ENCODE results near the gene WDR90.

The WDR90 gene

GRCh38 chr16:708019-708418 lies 58.9 kb downstream of the WDR90 start:
- DNase-seq (ENCODE audit: low read depth in 2 of 2), result no peak

- no peak for DNase-seq (ENCODE audit: low read depth in 2 of 2)
Observed at GRCh38 chr16:708959-709358, 59.8 kb downstream of the WDR90 start.

- no peak for DNase-seq (ENCODE audit: low read depth in 2 of 2)
Observed at GRCh38 chr16:709566-710499, 60.7 kb downstream of the WDR90 start.

- DNase-seq (ENCODE audit: low read depth in 2 of 2), result no peak
Observed at GRCh38 chr16:710500-711075, 61.4 kb downstream of the WDR90 start.

GRCh38 chr16:711084-711483 lies 61.9 kb downstream of the WDR90 start:
- no peak for DNase-seq (ENCODE audit: low read depth in 2 of 2)

GRCh38 chr16:711548-712320 lies 62.6 kb downstream of the WDR90 start:
- DNase-seq (ENCODE audit: low read depth in 2 of 2), result peak; percentile 51 to 76

- peak; percentile 44 to 50 for DNase-seq (ENCODE audit: low read depth in 2 of 2)
Observed at GRCh38 chr16:712740-713250, 63.6 kb downstream of the WDR90 start.

- no peak for DNase-seq (ENCODE audit: low read depth in 2 of 2)
Observed at GRCh38 chr16:714079-714478, 64.9 kb downstream of the WDR90 start.

- peak; percentile 73 to 89 for DNase-seq (ENCODE audit: low read depth in 2 of 2)
Observed at GRCh38 chr16:714558-715476, 65.7 kb downstream of the WDR90 start, which contains the start of gene METRN. Gene METRN, plus strand, starts transcription at chr16:715118. Its CDS starts 172 bp downstream, at chr16:715290.

GRCh38 chr16:715477-716199 lies 66.5 kb downstream of the WDR90 start:
- no peak for DNase-seq (ENCODE audit: low read depth in 2 of 2)

- no peak for DNase-seq (ENCODE audit: low read depth in 2 of 2)
Observed at GRCh38 chr16:716200-716568, 67.0 kb downstream of the WDR90 start.

- no peak for DNase-seq (ENCODE audit: low read depth in 2 of 2)
Observed at GRCh38 chr16:716768-717325, 67.7 kb downstream of the WDR90 start.
